Mammary epithelial cell (primary cell): Measurements from ENCODE around the gene RASSF1.

ENCODE experiments used
- CTCF ChIP-seq, 2 donors: IDR thresholded peaks in 1 of 2; conservative IDR thresholded peaks in 1 of 2; 2 replicates each; pipeline ENCODE4 v1.5.1; 2011 to 2012; ENCODE audit warnings: inconsistent platforms in 2 of 2, low read length in 2 of 2, mild to moderate bottlenecking in 2 of 2, control low read depth in 1 of 2, low read depth in 1 of 2; ENCODE audit not compliant: insufficient read depth in 1 of 2; ENCODE audit errors: extremely low read depth in 1 of 2
- EZH2 ChIP-seq: IDR thresholded peaks from 2 replicates; pipeline ENCODE4 v1.6.1; 2012; ENCODE audit warnings: low read length, inconsistent platforms, borderline replicate concordance

- no peak for TF ChIP-seq CTCF (conservative IDR thresholded peaks at IDR 0.05 in 1 of 2, IDR thresholded peaks at IDR 0.05 in 1 of 2; ENCODE audit: extremely low read depth in 1 of 2, insufficient read depth in 1 of 2, low read depth in 1 of 2, low read length in 2 of 2)
- TF ChIP-seq EZH2 = no peak
These were observed 45.1 kb upstream of the RASSF1 start for GRCh38 chr3:50385754-50386153.
